Measurements from ENCODE around the gene POU2F2.

GRCh38 chr19:42121656-42122069, 10.6 kb downstream of the POU2F2 start:
- no peak for TF ChIP-seq POLR2A (conservative IDR thresholded peaks at IDR 0.05)
- no peak for TF ChIP-seq ZFP36 (IDR thresholded peaks at IDR 0.05; ENCODE audit: low read depth, low read length, partially characterized antibody)
- TF ChIP-seq ZNF695 (CRISPR knock-in tag; IDR thresholded peaks at IDR 0.05): no peak
- TF ChIP-seq, protein P1, sequence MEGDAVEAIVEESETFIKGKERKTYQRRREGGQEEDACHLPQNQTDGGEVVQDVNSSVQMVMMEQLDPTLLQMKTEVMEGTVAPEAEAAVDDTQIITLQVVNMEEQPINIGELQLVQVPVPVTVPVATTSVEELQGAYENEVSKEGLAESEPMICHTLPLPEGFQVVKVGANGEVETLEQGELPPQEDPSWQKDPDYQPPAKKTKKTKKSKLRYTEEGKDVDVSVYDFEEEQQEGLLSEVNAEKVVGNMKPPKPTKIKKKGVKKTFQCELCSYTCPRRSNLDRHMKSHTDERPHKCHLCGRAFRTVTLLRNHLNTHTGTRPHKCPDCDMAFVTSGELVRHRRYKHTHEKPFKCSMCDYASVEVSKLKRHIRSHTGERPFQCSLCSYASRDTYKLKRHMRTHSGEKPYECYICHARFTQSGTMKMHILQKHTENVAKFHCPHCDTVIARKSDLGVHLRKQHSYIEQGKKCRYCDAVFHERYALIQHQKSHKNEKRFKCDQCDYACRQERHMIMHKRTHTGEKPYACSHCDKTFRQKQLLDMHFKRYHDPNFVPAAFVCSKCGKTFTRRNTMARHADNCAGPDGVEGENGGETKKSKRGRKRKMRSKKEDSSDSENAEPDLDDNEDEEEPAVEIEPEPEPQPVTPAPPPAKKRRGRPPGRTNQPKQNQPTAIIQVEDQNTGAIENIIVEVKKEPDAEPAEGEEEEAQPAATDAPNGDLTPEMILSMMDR (IDR thresholded peaks at IDR 0.05 in 2 of 3, conservative IDR thresholded peaks at IDR 0.05 in 1 of 3; ENCODE audit: insufficient read depth in 2 of 3, low read depth in 1 of 3, low read length in 3 of 3): no peak
- no peak for TF ChIP-seq MEIS2 (IDR thresholded peaks at IDR 0.05; ENCODE audit: partially characterized antibody)
- TF ChIP-seq MYNN (IDR thresholded peaks at IDR 0.05): no peak
- TF ChIP-seq MYNN (CRISPR knock-in tag; IDR thresholded peaks at IDR 0.05): no peak
- TF ChIP-seq ATF2 (CRISPR knock-in tag; IDR thresholded peaks at IDR 0.05): no peak
- no peak for TF ChIP-seq MAX (CRISPR knock-in tag; IDR thresholded peaks at IDR 0.05)
- TF ChIP-seq STAG1 (CRISPR knock-in tag; IDR thresholded peaks at IDR 0.05; ENCODE audit: borderline replicate concordance): no peak
- TF ChIP-seq KAT8 (IDR thresholded peaks at IDR 0.05; ENCODE audit: low read depth): no peak

Data from K562 (cell line).